IMR-90 (cell line): ENCODE measurements around the gene CHML. TPM values are rescaled to one million over a fixed set of nuclear protein-coding genes. Genes with fewer than 3 reads are reported as not detected.

Experiments
- ATAC-seq: fragments of 200-7000 bp; cut with Tn5 transposase; 2 replicates; pipeline ENCODE4 v1.9.1; 2020; ENCODE audit warnings: low read depth, mild to moderate bottlenecking, moderate library complexity
- BruUV-seq: library from RNA; stranded (reverse); fragments of 400-500 nt; replicated peaks from 2 replicates; lab custom pipeline; 2021; lab: Mats Ljungman, UMichigan
- CTCF ChIA-PET: fragments of 300-600 bp; formaldehyde crosslinking; extraction: SDS; loops from one replicate; lab custom pipeline; 2021; ENCODE audit warnings: antibody characterized with exemption; lab: Yijun Ruan, JAX
- POLR2A ChIA-PET: fragments of 300-600 bp; sonication (Branson Sonifier 250); formaldehyde crosslinking; loops from one replicate; lab custom pipeline; 2022; ENCODE audit warnings: antibody characterized with exemption; ENCODE audit not compliant: unreplicated experiment; lab: Charles Lee
- DNase-seq: peaks from one replicate; pipeline ENCODE4 v3.0.0; 2013
- H2AFZ ChIP-seq: replicated peaks from 2 replicates; pipeline ENCODE3; 2013; ENCODE audit warnings: low read length, mild to moderate bottlenecking; ENCODE audit not compliant: poor library complexity
- H2AK5ac ChIP-seq: 2 replicates; pipeline ENCODE4 v1.6.1; 2013; ENCODE audit warnings: low read depth, low read length, inconsistent platforms
- H2AK9ac ChIP-seq: replicated peaks from 2 replicates; pipeline ENCODE3; 2013; ENCODE audit warnings: mild to moderate bottlenecking, low read depth, low read length, moderate library complexity; ENCODE audit not compliant: poor library complexity
- H2BK120ac ChIP-seq: 2 replicates; pipeline ENCODE4 v1.6.1; 2013; ENCODE audit warnings: low read depth, low read length, inconsistent platforms
- H2BK15ac ChIP-seq: 3 replicates; pipeline ENCODE4 v1.6.1; 2013; ENCODE audit warnings: low read depth, low read length, inconsistent platforms
- H2BK20ac ChIP-seq: 2 replicates; pipeline ENCODE4 v1.6.1; 2013; ENCODE audit warnings: low read depth, mild to moderate bottlenecking, inconsistent platforms, low read length, moderate library complexity
- H2BK5ac ChIP-seq: 2 replicates; pipeline ENCODE4 v1.6.1; 2013; ENCODE audit warnings: mild to moderate bottlenecking, low read depth, low read length, inconsistent platforms; ENCODE audit not compliant: poor library complexity, severe bottlenecking
- H3K14ac ChIP-seq: replicated peaks from 2 replicates; pipeline ENCODE4 v1.6.1; 2013; ENCODE audit warnings: low read depth, low read length, inconsistent platforms
- H3K18ac ChIP-seq: 2 replicates; pipeline ENCODE4 v1.6.1; 2013; ENCODE audit warnings: low read depth, low read length, control low read depth
- H3K23ac ChIP-seq: 2 replicates; pipeline ENCODE4 v1.6.1; 2013; ENCODE audit warnings: low read depth, low read length, inconsistent platforms
- H3K27ac ChIP-seq: 2 replicates; pipeline ENCODE4 v1.5.1; 2013; ENCODE audit warnings: mild to moderate bottlenecking, control low read depth, low read length; ENCODE audit not compliant: insufficient read depth
- H3K27me3 ChIP-seq: 2 replicates; pipeline ENCODE4 v1.6.1; 2013; ENCODE audit warnings: low read length; ENCODE audit not compliant: control insufficient read depth, insufficient read depth
- H3K36me3 ChIP-seq: 2 replicates; pipeline ENCODE4 v1.6.1; 2013; ENCODE audit warnings: low read length, mixed read lengths; ENCODE audit not compliant: control insufficient read depth, insufficient read depth
- H3K4ac ChIP-seq: 2 replicates; pipeline ENCODE4 v1.6.1; 2013; ENCODE audit warnings: low read depth, low read length, inconsistent platforms
- H3K4me1 ChIP-seq: 2 replicates; pipeline ENCODE4 v1.6.1; 2013; ENCODE audit warnings: low read length, mixed read lengths; ENCODE audit not compliant: control insufficient read depth, insufficient read depth
- H3K4me2 ChIP-seq: 2 replicates; pipeline ENCODE4 v1.6.1; 2013; ENCODE audit warnings: low read depth, mild to moderate bottlenecking, control low read depth, low read length, moderate library complexity
- H3K4me3 ChIP-seq: 2 replicates; pipeline ENCODE4 v1.5.1; 2013; ENCODE audit warnings: low read depth, mild to moderate bottlenecking, control low read depth, low read length, moderate library complexity; ENCODE audit not compliant: insufficient read depth
- H3K56ac ChIP-seq: 2 replicates; pipeline ENCODE4 v1.6.1; 2013; ENCODE audit warnings: low read length, inconsistent platforms; ENCODE audit not compliant: insufficient read depth; ENCODE audit errors: extremely low read depth
- H3K79me1 ChIP-seq, 2 experiments: 2 replicates each; pipeline ENCODE4 v1.6.1; 2013; ENCODE audit warnings: low read length in 2 of 2, inconsistent platforms in 1 of 2, low read depth in 1 of 2
- H3K9ac ChIP-seq: 2 replicates; pipeline ENCODE4 v1.6.1; 2013; ENCODE audit warnings: low read depth, low read length, control low read depth
- H3K9me1 ChIP-seq: 2 replicates; pipeline ENCODE4 v1.6.1; 2013; ENCODE audit warnings: low read length, inconsistent platforms; ENCODE audit not compliant: insufficient read depth
- H3K9me3 ChIP-seq: 2 replicates; pipeline ENCODE4 v1.6.1; 2013; ENCODE audit warnings: low read length; ENCODE audit not compliant: control insufficient read depth, insufficient read depth
- H4K20me1 ChIP-seq: 2 replicates; pipeline ENCODE4 v1.6.1; 2013; ENCODE audit warnings: low read length, inconsistent platforms; ENCODE audit not compliant: insufficient read depth
- H4K5ac ChIP-seq: 2 replicates; pipeline ENCODE4 v1.6.1; 2013; ENCODE audit warnings: mild to moderate bottlenecking, low read depth, low read length, control low read depth
- H4K8ac ChIP-seq, 2 experiments: 2 replicates each; pipeline ENCODE4 v1.6.1; 2013; ENCODE audit warnings: low read depth in 2 of 2, low read length in 2 of 2, control low read depth in 1 of 2, inconsistent platforms in 1 of 2
- H4K91ac ChIP-seq: 2 replicates; pipeline ENCODE4 v1.6.1; 2013; ENCODE audit warnings: low read depth, low read length, inconsistent platforms; ENCODE audit not compliant: insufficient read depth
- CEBPB ChIP-seq: IDR thresholded peaks from 2 replicates; pipeline ENCODE4 v1.6.1; 2012; ENCODE audit warnings: low read depth, low read length, improper control_type of control experiment
- CHD1 ChIP-seq: IDR thresholded peaks from 2 replicates; pipeline ENCODE4 v1.6.1; 2012; ENCODE audit warnings: low read depth, low read length, improper control_type of control experiment
- CTCF ChIP-seq: conservative IDR thresholded peaks from 2 replicates; pipeline ENCODE4 v1.5.1; 2012; ENCODE audit warnings: mild to moderate bottlenecking, low read depth, low read length, improper control_type of control experiment
- ELK1 ChIP-seq: fragments of 150-350 bp; IDR thresholded peaks from 2 replicates; pipeline ENCODE4 v1.6.1; 2016; ENCODE audit warnings: low read depth, mild to moderate bottlenecking, low read length, moderate library complexity, borderline replicate concordance
- FOS ChIP-seq: fragments of 150-350 bp; IDR thresholded peaks from 2 replicates; pipeline ENCODE4 v1.6.1; 2016; ENCODE audit warnings: low read depth, low read length
- MAFK ChIP-seq: IDR thresholded peaks from 2 replicates; pipeline ENCODE4 v1.6.1; 2012; ENCODE audit warnings: low read depth, low read length, improper control_type of control experiment
- MAZ ChIP-seq: IDR thresholded peaks from 2 replicates; pipeline ENCODE4 v1.6.1; 2012; ENCODE audit warnings: low read depth, mild to moderate bottlenecking, low read length, improper control_type of control experiment, moderate library complexity, borderline replicate concordance
- MXI1 ChIP-seq: IDR thresholded peaks from 2 replicates; pipeline ENCODE4 v1.6.1; 2012; ENCODE audit warnings: low read depth, mild to moderate bottlenecking, low read length, moderate library complexity, borderline replicate concordance
- NFE2L2 ChIP-seq: fragments of 150-350 bp; IDR thresholded peaks from 2 replicates; pipeline ENCODE4 v1.6.1; 2016; ENCODE audit warnings: low read depth, mild to moderate bottlenecking, low read length
- POLR2A ChIP-seq: IDR thresholded peaks from 2 replicates; pipeline ENCODE4 v1.6.1; 2012; ENCODE audit warnings: mild to moderate bottlenecking, low read depth, low read length
- RAD21 ChIP-seq: IDR thresholded peaks from 2 replicates; pipeline ENCODE4 v1.6.1; 2012; ENCODE audit warnings: low read length, improper control_type of control experiment
- RCOR1 ChIP-seq: IDR thresholded peaks from 2 replicates; pipeline ENCODE4 v1.6.1; 2012; ENCODE audit warnings: mild to moderate bottlenecking, low read length, improper control_type of control experiment; ENCODE audit not compliant: insufficient replicate concordance
- SMC3 ChIP-seq: fragments of 150-350 bp; IDR thresholded peaks from 2 replicates; pipeline ENCODE4 v1.6.1; 2016; ENCODE audit warnings: low read depth, mild to moderate bottlenecking, antibody characterized with exemption, low read length, moderate library complexity
- USF2 ChIP-seq: fragments of 150-350 bp; IDR thresholded peaks from 2 replicates; pipeline ENCODE4 v1.6.1; 2017; ENCODE audit warnings: mild to moderate bottlenecking, antibody characterized with exemption, low read length, low read depth
- WGBS, 2 experiments: methylation state at CpG; one replicate each; pipeline versions ENCODE4 v1.1.5 to v1.1.7; 2013; ENCODE audit warnings: missing lambda C conversion rate in 2 of 2; ENCODE audit not compliant: insufficient read length in 1 of 2; ENCODE audit errors: extremely low coverage in 2 of 2; 5-methylcytosine and 5-hydroxymethylcytosine counted together
- dilution Hi-C: fragments of 300-500 bp; cut with HindIII; formaldehyde crosslinking; loops from one replicate; pipeline ENCODE4 v1.14.3; 2018; ENCODE audit warnings: low sequenced_read_pairs; ENCODE audit not compliant: unreplicated experiment
- in situ Hi-C: fragments of 300-500 bp; cut with MboI; formaldehyde crosslinking; loops from 3 replicates; pipeline ENCODE4 v1.14.3; 2019; ENCODE audit warnings: low sequenced_read_pairs, inconsistent platforms, mixed read lengths
- intact Hi-C: fragments of 100-400 bp; cut with micrococcal nuclease; formaldehyde crosslinking; loops from 2 replicates; pipeline ENCODE4 v1.10.0; 2022
- polyA plus RNA-seq, 3 experiments: library from polyadenylated mRNA; depleted of rRNA; stranded (reverse); fragments of >200 nt; gene quantifications; 2 replicates each; pipeline ENCODE4 v1.2.3, GENCODE V29; 2012; ENCODE audit warnings: low replicate concordance in 1 of 3
- total RNA-seq: library from RNA; depleted of rRNA; stranded (reverse); fragments of >200 nt; gene quantifications from 2 replicates; pipeline ENCODE4 v1.2.3, GENCODE V29; 2012

The CHML gene
- total and polyA plus RNA-seq, 2 of the 4 experiments (the other 2 are of a cell fraction), result 5.3 to 25.6 TPM

- TF ChIP-seq NFE2L2 (no peak), CTCF (no peak), MXI1 (no peak), SMC3 (no peak), MAZ (no peak), FOS (no peak), USF2 (no peak), POLR2A (no peak), MAFK (no peak), CEBPB (no peak), RAD21 (no peak), RCOR1 (no peak), ELK1 (no peak), CHD1 (no peak)
- in situ Hi-C loops, result no loop called here
- Histone ChIP-seq H2AK5ac (no peak overlapping the region), H4K91ac (no peak overlapping the region), H2BK15ac (no peak overlapping the region), H3K9ac (no peak overlapping the region), H3K4me2 (no peak overlapping the region), H3K27me3 (no peaks in the 10 kb centered on the region), H3K9me1 (no peaks in the 10 kb centered on the region), H3K4me1 (peaks cover 6% of the 10 kb centered on the region), H3K23ac (no peak overlapping the region), H4K8ac (no peak overlapping the region), H3K4me3 (no peak overlapping the region), H4K20me1 (no peaks in the 10 kb centered on the region), H2BK5ac (no peak overlapping the region), H4K5ac (no peak overlapping the region), H2AK9ac (no peak overlapping the region), H3K9me3 (no peaks in the 10 kb centered on the region), H2BK20ac (no peak overlapping the region), H3K79me1 (no peaks in the 10 kb centered on the region), H2AFZ (peak overlapping the region; percentile 44), H3K27ac (no peak overlapping the region), H3K18ac (no peak overlapping the region), H3K36me3 (peaks cover 3% of the 10 kb centered on the region), H3K4ac (no peak overlapping the region), H3K14ac (no peak overlapping the region), H3K56ac (no peak overlapping the region), H2BK120ac (no peak overlapping the region)
- ATAC-seq (no peak), DNase-seq (no peak)
- BruUV-seq, result no TSS peak
- 74% methylated on average over 3 of the region's 4 CpGs; no CpG with 5 or more reads in 1 of the 2 experiments for WGBS, 2 experiments
- dilution Hi-C loops, result no loop called here
- ChIA-PET CTCF (interaction anchor here (0.6 to 1.7 kb wide), 2 partner anchors 9 to 36 kb away, joined by 6 to 7 read pairs; no protein-coding TSS in a partner anchor), POLR2A (no interaction called here)
- intact Hi-C loops, result no loop called here
Observed at GRCh38 chr1:241590719-241591118, 49.5 kb downstream of the CHML start.
